CD4-positive, alpha-beta memory T cell (primary cell): ENCODE results near the gene FNDC10. TPM values are rescaled to one million over a fixed set of nuclear protein-coding genes. Genes with fewer than 3 reads are reported as not detected.

Experiments used
- CTCF ChIA-PET: fragments of 350-600 bp; sonication (Branson Sonifier 250); formaldehyde crosslinking; loops from one replicate; lab custom pipeline; 2021; ENCODE audit warnings: inconsistent platforms; ENCODE audit not compliant: partially characterized antibody; lab: Charles Lee
- POLR2A ChIA-PET: fragments of 350-600 bp; sonication (Branson Sonifier 250); formaldehyde crosslinking; loops from one replicate; lab custom pipeline; 2021; ENCODE audit not compliant: partially characterized antibody; lab: Charles Lee
- DNase-seq, 5 donors: peaks; one replicate each; pipeline versions ENCODE4 v3.0.0 to v3.0.0-alpha.2; 2020 to 2022; ENCODE audit warnings: mixed read lengths in 1 of 5
- H3K27ac ChIP-seq: one replicate; pipeline ENCODE4 v1.7.0; 2013; ENCODE audit warnings: low read depth, low read length
- H3K27me3 ChIP-seq: 2 replicates; pipeline ENCODE4 v1.7.0; 2013; ENCODE audit warnings: mild to moderate bottlenecking, low read length, moderate library complexity; ENCODE audit not compliant: insufficient read depth
- H3K36me3 ChIP-seq: 2 replicates; pipeline ENCODE4 v1.7.0; 2013; ENCODE audit warnings: mild to moderate bottlenecking, low read length, moderate library complexity; ENCODE audit not compliant: insufficient read depth
- H3K4me1 ChIP-seq: 2 replicates; pipeline ENCODE4 v1.7.0; 2013; ENCODE audit warnings: mild to moderate bottlenecking, low read length, moderate library complexity; ENCODE audit not compliant: insufficient read depth
- H3K4me3 ChIP-seq, 2 donors: one replicate each; pipeline ENCODE4 v1.7.0; 2013; ENCODE audit warnings: low read length in 2 of 2, mild to moderate bottlenecking in 1 of 2
- H3K9me3 ChIP-seq, 2 donors: one replicate each; pipeline ENCODE4 v1.7.0; 2013; ENCODE audit warnings: low read length in 2 of 2, control low read depth in 1 of 2; ENCODE audit not compliant: control insufficient read depth in 1 of 2
- H3K27ac Mint-ChIP-seq, 7 donors: one replicate each; pipeline ENCODE4 v1.8.0; 2020 to 2021; ENCODE audit warnings: mixed read lengths in 7 of 7, mild to moderate bottlenecking in 6 of 7, inconsistent platforms in 3 of 7, moderate library complexity in 3 of 7
- H3K27me3 Mint-ChIP-seq, 2 donors: one replicate each; pipeline ENCODE4 v1.8.0; 2020 to 2021; ENCODE audit warnings: mixed read lengths in 2 of 2
- H3K36me3 Mint-ChIP-seq, 2 donors: one replicate each; pipeline ENCODE4 v1.8.0; 2020 to 2021; ENCODE audit warnings: mixed read lengths in 2 of 2, inconsistent platforms in 1 of 2, mild to moderate bottlenecking in 1 of 2
- H3K4me1 Mint-ChIP-seq, 4 donors: one replicate each; pipeline ENCODE4 v1.8.0; 2020 to 2021; ENCODE audit warnings: mixed read lengths in 4 of 4, mild to moderate bottlenecking in 1 of 4
- H3K4me3 Mint-ChIP-seq, 8 donors: one replicate each; pipeline ENCODE4 v1.8.0; 2020 to 2021; ENCODE audit warnings: mixed read lengths in 8 of 8, mild to moderate bottlenecking in 7 of 8, moderate library complexity in 6 of 8, inconsistent platforms in 3 of 8
- H3K9me3 Mint-ChIP-seq, 8 donors: one replicate each; pipeline ENCODE4 v1.8.0; 2020 to 2021; ENCODE audit warnings: mixed read lengths in 8 of 8, mild to moderate bottlenecking in 5 of 8, inconsistent platforms in 3 of 8, moderate library complexity in 1 of 8
- intact Hi-C: fragments of 100-400 bp; cut with micrococcal nuclease; formaldehyde crosslinking; loops from one replicate; pipeline ENCODE4 v1.15.1; 2023
- polyA plus RNA-seq, 2 donors: library from polyadenylated mRNA; unstranded; fragments of 300-500 nt; fragmentation: Illumina TruSeq; gene quantifications; one replicate each; pipeline ENCODE4 v1.2.3, GENCODE V29; 2021
- total RNA-seq, 2 experiments: library from RNA; stranded (reverse); gene quantifications; one replicate each; pipeline ENCODE4 v1.2.3, GENCODE V29; 2021

FNDC10 gene
- total and polyA plus RNA-seq, 4 experiments from 2014 or later = 0.72 to 2.9 (median 2.0) TPM

GRCh38 chr1:1551524-1552262 is 48.2 kb downstream of the FNDC10 start:
- H3K27ac Mint-ChIP-seq = peak overlapping the region in 2 of 7 donors; percentile 41 to 73
- no peaks in the 10 kb centered on the region for H3K27me3 ChIP-seq
- H3K4me3 ChIP-seq = no peak overlapping the region
- no peaks in the 10 kb centered on the region for H3K9me3 ChIP-seq
- H3K9me3 Mint-ChIP-seq = peaks cover 0 to 3% (median 0%) of the 10 kb centered on the region in 8 donors
- no peak overlapping the region for H3K4me3 Mint-ChIP-seq
- no peaks in the 10 kb centered on the region for H3K36me3 ChIP-seq
- no peaks in the 10 kb centered on the region for H3K4me1 ChIP-seq
- peaks cover 0 to 22% (median 1%) of the 10 kb centered on the region in 4 donors for H3K4me1 Mint-ChIP-seq
- POLR2A ChIA-PET = no interaction called here
- no peaks in the 10 kb centered on the region for H3K27me3 Mint-ChIP-seq
- no peaks in the 10 kb centered on the region for H3K36me3 Mint-ChIP-seq
- H3K27ac ChIP-seq = no peak overlapping the region
- DNase-seq = no peak
- CTCF ChIA-PET = no interaction called here
- intact Hi-C loops = no loop called here

- Mint-ChIP-seq H3K27ac (no peak overlapping the region), H3K4me3 (no peak overlapping the region), H3K9me3 (peaks cover 0 to 3% (median 0%) of the 10 kb centered on the region in 8 donors), H3K4me1 (peaks cover 0 to 22% (median 1%) of the 10 kb centered on the region in 4 donors), H3K27me3 (no peaks in the 10 kb centered on the region), H3K36me3 (no peaks in the 10 kb centered on the region)
- ChIA-PET POLR2A (no interaction called here), CTCF (no interaction called here)
- DNase-seq = no peak
- intact Hi-C loops = no loop called here
- Histone ChIP-seq H3K4me3 (no peak overlapping the region), H3K36me3 (no peaks in the 10 kb centered on the region), H3K27me3 (no peaks in the 10 kb centered on the region), H3K27ac (no peak overlapping the region), H3K9me3 (no peaks in the 10 kb centered on the region), H3K4me1 (no peaks in the 10 kb centered on the region)
These were observed 49.1 kb downstream of the FNDC10 start for GRCh38 chr1:1550591-1551432.

DNA sequence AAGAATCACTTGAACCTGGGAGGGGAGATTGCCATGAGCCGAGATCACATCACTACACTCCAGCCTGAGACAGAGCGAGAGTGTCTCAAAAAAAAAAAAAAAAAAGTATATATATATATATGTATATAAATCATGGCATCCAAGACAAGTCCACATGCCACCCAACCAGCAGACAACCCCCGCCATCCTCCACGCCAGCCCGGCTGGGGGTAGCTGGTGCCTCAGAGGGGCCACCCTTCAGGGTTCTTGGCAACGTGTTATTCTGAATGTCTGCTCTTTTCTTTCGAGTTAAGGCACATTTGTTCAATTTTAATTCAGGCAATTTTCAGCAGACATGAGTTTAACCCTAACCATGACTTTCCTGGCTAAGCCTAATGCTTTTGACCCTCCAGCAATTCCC is 49.8 kb downstream of the FNDC10 start:
- Histone ChIP-seq H3K4me1 (no peaks in the 10 kb centered on the region), H3K27me3 (no peaks in the 10 kb centered on the region), H3K36me3 (no peaks in the 10 kb centered on the region), H3K27ac (no peak overlapping the region), H3K4me3 (no peak overlapping the region), H3K9me3 (no peaks in the 10 kb centered on the region)
- Mint-ChIP-seq H3K9me3 (peaks cover 0 to 3% (median 0%) of the 10 kb centered on the region in 8 donors), H3K36me3 (no peaks in the 10 kb centered on the region), H3K4me1 (peaks cover 0 to 20% (median 1%) of the 10 kb centered on the region in 4 donors), H3K4me3 (no peak overlapping the region), H3K27me3 (no peaks in the 10 kb centered on the region), H3K27ac (no peak overlapping the region)
- DNase-seq = no peak
- intact Hi-C loops = no loop called here
- CTCF ChIA-PET = no interaction called here
- POLR2A ChIA-PET = no interaction called here

DNA sequence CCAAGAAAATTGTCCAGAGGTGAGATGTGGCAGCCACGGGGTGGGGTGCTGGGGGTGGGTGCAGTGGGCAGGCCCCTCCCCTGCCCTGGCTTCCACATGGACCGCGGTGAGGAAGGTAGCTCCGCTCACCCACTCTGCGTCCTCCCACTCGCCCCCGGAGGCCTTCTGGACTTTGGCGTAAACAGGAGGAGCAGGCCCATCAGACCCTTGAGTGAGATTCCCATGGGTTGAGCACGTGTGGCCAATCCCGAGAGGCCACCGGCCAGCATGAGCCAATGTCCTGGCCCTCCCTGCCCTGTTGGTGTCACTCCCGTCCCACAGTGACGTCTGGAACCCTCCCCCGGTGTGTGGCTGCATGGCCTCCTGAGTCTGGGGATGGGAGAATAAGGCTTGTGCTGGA is 51.3 kb downstream of the FNDC10 start:
- H3K27ac Mint-ChIP-seq = no peak overlapping the region
- Histone ChIP-seq H3K36me3 (no peaks in the 10 kb centered on the region), H3K27ac (no peak overlapping the region), H3K27me3 (no peaks in the 10 kb centered on the region), H3K9me3 (no peaks in the 10 kb centered on the region), H3K4me3 (no peak overlapping the region), H3K4me1 (no peaks in the 10 kb centered on the region)
- no peak for DNase-seq
- H3K4me3 Mint-ChIP-seq = no peak overlapping the region
- intact Hi-C loops = no loop called here
- no peaks in the 10 kb centered on the region for H3K36me3 Mint-ChIP-seq
- H3K4me1 Mint-ChIP-seq = peaks cover 0 to 12% (median 2%) of the 10 kb centered on the region in 4 donors
- POLR2A ChIA-PET = no interaction called here
- CTCF ChIA-PET = no interaction called here
- H3K27me3 Mint-ChIP-seq = no peaks in the 10 kb centered on the region
- H3K9me3 Mint-ChIP-seq = no peaks in the 10 kb centered on the region

Other genes with a start within 250 kb of the FNDC10 start
- under 1 TPM in 1 of 2 experiments, not detected in 1; 0.35 TPM for gene MXRA8, start 241.6 kb downstream of the FNDC10 start, total RNA-seq
- gene MXRA8, start 241.6 kb downstream of the FNDC10 start, polyA plus RNA-seq = under 1 TPM in 1 of 2 donors, not detected in 1; 0.57 TPM
- 10 to 100 TPM; 60.4 to 72.7 TPM for gene AURKAIP1, start 224.9 kb downstream of the FNDC10 start, total RNA-seq
- gene AURKAIP1, start 224.9 kb downstream of the FNDC10 start, polyA plus RNA-seq = 100 to 1,000 TPM; 159 to 179 TPM
- 100 to 1,000 TPM; 388 to 394 TPM for gene CCNL2, start 200.8 kb downstream of the FNDC10 start, total RNA-seq
- 10 to 100 TPM; 18.3 to 36.6 TPM for gene CCNL2, start 200.8 kb downstream of the FNDC10 start, polyA plus RNA-seq
- 100 to 1,000 TPM; 119 to 123 TPM for gene MRPL20, start 192.8 kb downstream of the FNDC10 start, total RNA-seq
- 100 to 1,000 TPM; 171 to 202 TPM for gene MRPL20, start 192.8 kb downstream of the FNDC10 start, polyA plus RNA-seq
- gene ANKRD65, start 178.9 kb downstream of the FNDC10 start, total RNA-seq = not detected
- not detected for gene ANKRD65, start 178.9 kb downstream of the FNDC10 start, polyA plus RNA-seq
- gene VWA1, start 164.4 kb downstream of the FNDC10 start, total RNA-seq = not detected
- not detected for gene VWA1, start 164.4 kb downstream of the FNDC10 start, polyA plus RNA-seq
- gene ATAD3C, start 150.4 kb downstream of the FNDC10 start, total RNA-seq = 1 to 10 TPM; 1.5 to 1.6 TPM
- 1 to 10 TPM; 1.8 to 2.1 TPM for gene ATAD3C, start 150.4 kb downstream of the FNDC10 start, polyA plus RNA-seq
- 10 to 100 TPM; 51.1 to 53.8 TPM for gene ATAD3B, start 128.4 kb downstream of the FNDC10 start, total RNA-seq
- gene ATAD3B, start 128.4 kb downstream of the FNDC10 start, polyA plus RNA-seq = 1 to 10 TPM; 2.9 to 8.1 TPM
- 10 to 100 TPM; 23.0 to 24.7 TPM for gene ATAD3A, start 88.0 kb downstream of the FNDC10 start, total RNA-seq
- gene ATAD3A, start 88.0 kb downstream of the FNDC10 start, polyA plus RNA-seq = 10 to 100 TPM in 1 of 2 donors, 1 to 10 TPM in 1; 9.5 to 12.2 TPM
- gene TMEM240, start 59.5 kb downstream of the FNDC10 start, total RNA-seq = 1 to 10 TPM; 1.8 to 2.8 TPM
- gene TMEM240, start 59.5 kb downstream of the FNDC10 start, polyA plus RNA-seq = not detected
- gene SSU72, start 25.3 kb downstream of the FNDC10 start, total RNA-seq = 100 to 1,000 TPM; 128 to 132 TPM
- gene SSU72, start 25.3 kb downstream of the FNDC10 start, polyA plus RNA-seq = 100 to 1,000 TPM; 202 to 209 TPM
- 100 to 1,000 TPM; 112 to 114 TPM for gene MIB2, start 15.4 kb upstream of the FNDC10 start, total RNA-seq
- gene MIB2, start 15.4 kb upstream of the FNDC10 start, polyA plus RNA-seq = 10 to 100 TPM; 12.7 to 34.6 TPM
- gene MMP23B, start 32.0 kb upstream of the FNDC10 start, total RNA-seq = 1 to 10 TPM; 3.5 to 3.7 TPM
- gene MMP23B, start 32.0 kb upstream of the FNDC10 start, polyA plus RNA-seq = under 1 TPM in 1 of 2 donors, not detected in 1; 0.53 TPM
- gene CDK11B, start 58.9 kb upstream of the FNDC10 start, total RNA-seq = 10 to 100 TPM; 44.2 to 44.7 TPM
- 10 to 100 TPM in 1 of 2 donors, 1 to 10 TPM in 1; 2.5 to 24.5 TPM for gene CDK11B, start 58.9 kb upstream of the FNDC10 start, polyA plus RNA-seq
- 100 to 1,000 TPM; 123 to 130 TPM for gene SLC35E2B, start 92.7 kb upstream of the FNDC10 start, total RNA-seq
- 10 to 100 TPM; 29.4 to 48.7 TPM for gene SLC35E2B, start 92.7 kb upstream of the FNDC10 start, polyA plus RNA-seq
- 100 to 1,000 TPM; 148 to 162 TPM for gene CDK11A, start 124.2 kb upstream of the FNDC10 start, total RNA-seq
- 10 to 100 TPM in 1 of 2 donors, 1 to 10 TPM in 1; 7.2 to 24.0 TPM for gene CDK11A, start 124.2 kb upstream of the FNDC10 start, polyA plus RNA-seq
- 10 to 100 TPM; 48.9 to 56.0 TPM for gene NADK, start 178.3 kb upstream of the FNDC10 start, total RNA-seq
- 10 to 100 TPM; 21.0 to 28.1 TPM for gene NADK, start 178.3 kb upstream of the FNDC10 start, polyA plus RNA-seq